GM18909 (cell line): ENCODE data around the gene SETD3.

ENCODE experiments used
- ATAC-seq: cut with Tn5 transposase; IDR thresholded peaks from one replicate; pipeline ENCODE4 v1.9.1; 2021; ENCODE audit warnings: mild to moderate bottlenecking; ENCODE audit not compliant: unreplicated experiment, poor library complexity

SETD3 gene

DNA sequence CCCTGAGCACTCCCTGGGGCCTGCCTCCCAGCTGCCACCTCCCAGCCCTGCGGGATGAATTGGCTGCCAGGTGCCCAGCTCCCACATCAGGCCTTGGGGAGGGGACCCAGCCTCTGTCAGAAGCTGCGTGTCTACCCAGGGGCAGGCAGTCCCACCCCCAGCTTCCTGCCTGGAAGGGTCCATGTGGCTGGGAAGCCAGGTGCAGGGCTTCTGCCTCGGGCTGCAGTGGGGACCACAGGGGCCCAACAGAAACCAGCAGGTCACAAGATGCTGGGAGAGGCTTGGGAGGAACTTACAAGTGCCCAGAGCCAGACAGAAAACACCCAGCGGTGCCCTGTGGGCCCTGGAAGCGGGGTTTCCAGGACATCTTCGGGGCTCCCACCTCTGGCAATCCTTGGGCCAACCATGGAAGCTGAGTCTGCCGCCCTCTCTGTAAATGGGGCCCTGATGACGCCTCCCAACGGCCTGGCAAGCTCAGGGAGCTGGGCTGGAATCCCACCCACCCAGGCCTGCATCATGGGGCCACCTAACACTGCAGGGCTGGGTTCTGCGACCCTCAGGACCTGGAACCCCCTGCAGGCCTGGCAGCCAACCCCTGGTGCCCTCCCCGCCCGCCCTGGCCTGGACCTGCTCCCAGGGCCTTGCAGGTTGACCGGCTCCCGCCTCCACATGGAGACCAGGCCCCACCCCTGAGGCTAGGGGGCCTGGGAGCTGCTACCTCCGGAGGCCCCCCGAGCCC is 37.2 kb upstream of the SETD3 start:
- ATAC-seq = no peak

DNA sequence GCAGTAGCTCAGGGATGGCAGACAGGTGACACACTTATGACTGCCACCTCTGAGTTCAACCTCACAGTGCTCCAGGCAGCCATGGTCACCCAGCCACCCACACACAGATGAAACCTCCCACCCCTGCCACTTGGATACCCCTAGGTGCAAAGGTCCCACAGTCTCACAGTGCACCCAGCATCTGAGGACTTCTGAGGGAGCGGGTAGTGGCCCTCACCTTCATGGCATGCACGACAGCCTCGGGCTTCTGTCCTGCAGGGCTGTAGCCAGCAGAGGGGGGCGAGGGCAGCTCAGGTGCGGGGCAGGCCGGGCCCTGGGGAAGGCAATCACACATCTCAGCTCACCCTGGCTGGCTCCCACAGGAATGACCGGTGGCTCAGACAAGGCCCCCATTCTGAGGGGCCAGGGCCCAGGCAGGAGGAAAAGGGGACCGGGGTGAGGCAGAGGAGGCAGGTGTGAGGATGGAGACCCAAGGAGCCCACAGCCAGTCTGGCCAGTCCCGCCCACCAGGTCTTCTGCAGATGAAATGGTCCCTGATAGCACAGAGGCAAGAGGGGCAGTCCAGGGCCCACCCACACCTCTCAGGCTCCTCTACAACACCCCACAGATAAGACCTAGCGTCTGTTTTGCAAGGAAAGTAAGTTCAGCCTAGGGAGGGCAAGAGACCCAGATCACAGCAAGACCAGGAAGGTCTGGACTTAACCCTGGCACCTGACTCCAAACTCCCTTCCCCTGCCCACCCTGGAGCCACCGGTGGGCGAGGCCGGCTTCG is 36.4 kb upstream of the SETD3 start:
- ATAC-seq = no peak

- ATAC-seq = no peak
Measured at GRCh38 chr14:99516156-99516870, 35.7 kb upstream of the SETD3 start.

- no peak for ATAC-seq
Measured at GRCh38 chr14:99515301-99516155, 34.9 kb upstream of the SETD3 start.

- no peak for ATAC-seq
Measured at GRCh38 chr14:99514552-99515300, 34.1 kb upstream of the SETD3 start.

DNA sequence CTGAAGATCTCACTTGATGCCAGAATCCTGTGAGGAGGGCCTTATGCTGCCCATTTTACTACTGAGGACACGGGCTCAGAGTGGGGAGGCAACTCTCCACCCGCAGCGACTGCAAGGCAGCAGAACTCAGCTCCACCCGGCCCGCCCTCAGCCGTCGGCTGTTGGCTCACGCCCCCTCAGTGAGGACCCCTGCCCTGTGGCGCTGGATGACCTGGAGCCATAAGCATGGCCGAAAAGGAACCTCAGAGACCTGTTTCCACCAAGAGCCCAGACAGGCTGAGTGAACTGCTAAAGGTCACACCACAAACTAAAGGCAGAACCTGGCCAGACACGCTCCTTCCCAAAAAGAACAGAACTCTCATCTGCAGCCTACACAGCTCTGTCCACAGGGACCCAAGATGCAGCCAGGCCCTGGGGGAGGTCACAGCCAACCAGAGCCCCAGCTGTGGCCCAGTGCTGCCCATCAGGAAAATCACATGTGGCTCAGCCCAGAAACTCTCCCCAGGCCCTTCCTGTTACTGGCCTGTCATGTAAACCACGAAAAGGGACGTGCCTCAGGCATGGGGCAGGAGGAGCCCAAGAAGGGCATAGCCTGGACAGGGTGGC is 33.4 kb upstream of the SETD3 start:
- ATAC-seq = no peak

GRCh38 chr14:99513183-99513694 is 32.6 kb upstream of the SETD3 start:
- no peak for ATAC-seq

- no peak for ATAC-seq
Measured at GRCh38 chr14:99512571-99513182, 32.0 kb upstream of the SETD3 start.

DNA sequence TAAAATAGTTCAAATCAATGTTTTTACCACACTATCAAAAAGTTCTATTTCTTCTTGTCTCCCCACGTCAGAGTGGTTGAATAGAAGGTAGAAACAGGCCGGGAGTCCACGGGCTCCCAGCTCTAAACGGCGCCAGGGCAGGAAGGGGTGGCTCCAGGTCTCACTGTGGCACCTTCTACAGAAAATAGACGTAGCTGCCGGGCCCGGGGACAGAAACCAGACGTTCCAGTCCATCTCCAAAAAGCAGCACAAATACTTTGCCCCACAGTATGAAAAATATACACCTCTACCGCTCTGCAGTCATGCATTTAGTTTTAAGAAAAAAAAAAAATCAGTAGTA is 31.4 kb upstream of the SETD3 start:
- ATAC-seq = no peak

GRCh38 chr14:99511421-99512109 is 30.9 kb upstream of the SETD3 start:
- ATAC-seq = no peak

GRCh38 chr14:99510556-99511139 is 30.0 kb upstream of the SETD3 start:
- ATAC-seq = no peak

DNA sequence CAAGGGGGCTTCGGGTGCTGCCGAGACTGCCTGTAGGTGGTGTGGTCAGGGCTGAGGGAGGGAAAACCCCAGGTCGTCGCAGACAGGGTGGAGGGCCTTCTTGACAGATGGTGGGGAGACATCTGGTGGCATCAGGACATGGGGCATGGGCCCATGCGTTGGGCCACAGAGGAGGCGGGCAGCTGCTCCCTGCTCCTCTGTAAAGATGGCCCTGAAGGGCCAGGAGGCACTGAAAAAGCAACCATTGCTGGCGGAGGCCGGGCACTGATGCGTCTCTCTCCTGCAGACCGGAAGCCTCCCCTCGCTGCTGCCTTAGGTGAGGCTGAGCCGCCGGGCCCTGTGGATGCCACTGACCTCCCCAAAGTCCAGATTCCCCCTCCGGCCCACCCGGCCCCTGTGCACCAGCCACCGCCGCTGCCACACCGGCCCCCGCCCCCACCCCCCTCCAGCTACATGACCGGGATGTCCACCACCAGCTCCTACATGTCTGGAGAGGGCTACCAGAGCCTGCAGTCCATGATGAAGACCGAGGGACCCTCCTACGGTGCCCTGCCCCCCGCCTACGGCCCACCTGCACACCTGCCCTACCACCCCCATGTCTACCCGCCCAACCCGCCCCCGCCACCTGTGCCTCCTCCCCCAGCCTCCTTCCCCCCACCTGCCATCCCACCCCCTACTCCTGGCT is 29.4 kb upstream of the SETD3 start:
- ATAC-seq = no peak

- ATAC-seq = no peak
Measured at GRCh38 chr14:99508896-99509629, 28.4 kb upstream of the SETD3 start.

GRCh38 chr14:99507860-99508640 is 27.4 kb upstream of the SETD3 start:
- ATAC-seq = no peak

DNA sequence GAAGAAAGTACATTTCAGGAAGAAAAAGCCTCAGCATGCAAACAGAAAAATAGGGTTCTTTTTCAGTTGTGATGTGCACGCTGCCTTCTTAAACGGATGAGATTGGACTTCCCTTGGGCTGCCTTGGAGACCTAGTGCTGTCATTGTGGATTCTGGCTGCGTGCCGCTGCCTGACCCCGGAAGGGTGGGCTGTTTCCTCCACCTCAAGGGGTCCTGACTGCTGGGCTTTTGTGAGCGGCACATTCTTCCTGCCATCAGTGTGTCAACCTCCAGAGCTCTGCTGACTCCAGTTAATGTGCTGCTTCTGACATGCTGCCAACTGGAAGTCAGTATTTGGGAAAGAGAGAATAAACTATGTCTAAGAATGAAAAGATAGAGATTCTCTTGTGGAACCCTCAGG is 25.6 kb upstream of the SETD3 start:
- ATAC-seq = no peak

DNA sequence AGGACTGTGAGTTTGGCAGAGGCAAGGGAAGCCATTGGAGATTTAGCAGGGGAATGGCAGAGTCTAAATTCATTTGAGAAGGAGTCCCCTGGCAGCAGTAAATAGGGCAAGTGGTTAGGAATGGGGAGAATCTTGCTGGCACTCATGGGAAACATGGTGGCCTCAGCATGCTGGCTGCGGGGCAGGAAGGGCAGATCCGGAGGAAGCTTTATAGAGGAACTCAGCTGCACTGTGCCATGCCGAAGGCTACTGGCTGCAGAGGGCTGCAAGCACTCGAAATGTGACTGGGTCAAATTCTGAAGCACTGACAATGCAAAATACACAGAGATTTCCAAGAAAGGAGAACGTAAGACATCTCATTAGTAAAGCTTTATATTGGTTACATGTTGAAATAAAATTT is 24.4 kb upstream of the SETD3 start:
- no peak for ATAC-seq
